ENCODE data around the gene SLC13A1.
"Not testable (repeated sequence)": the region's sequence is repeated elsewhere in the genome, so short reads cannot be mapped to it uniquely, and the experiment has no call there.

SLC13A1 gene

DNA sequence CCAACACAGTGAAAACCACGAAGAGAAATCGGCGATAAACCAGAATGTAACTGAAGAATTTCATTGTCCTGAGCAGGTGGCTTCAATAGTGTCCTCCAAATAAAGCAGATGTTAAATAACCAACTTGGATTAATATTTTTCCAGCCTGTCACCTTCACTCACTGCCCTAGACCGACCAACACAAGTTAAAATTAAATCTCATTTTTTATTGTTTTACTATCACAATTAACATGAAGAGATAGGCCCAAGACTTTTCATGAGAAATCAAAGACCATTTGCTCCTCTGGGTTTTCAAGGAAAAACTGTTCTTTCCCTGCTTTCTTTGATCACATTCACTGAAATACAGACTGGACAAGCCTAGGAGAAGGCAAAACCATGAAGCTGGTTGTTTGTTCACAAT, at the start of gene SLC13A1:
Gene SLC13A1, minus strand, starts transcription at position 87 of the 400 bp plus-strand sequence. Its CDS starts 23 bp downstream, at position 64.
- no peak for DNase-seq (ENCODE audit: low spot score)

GRCh38 chr7:123244768-123245167, 45.0 kb upstream of the SLC13A1 start:
- DNase-seq (ENCODE audit: low spot score) = no peak

DNA sequence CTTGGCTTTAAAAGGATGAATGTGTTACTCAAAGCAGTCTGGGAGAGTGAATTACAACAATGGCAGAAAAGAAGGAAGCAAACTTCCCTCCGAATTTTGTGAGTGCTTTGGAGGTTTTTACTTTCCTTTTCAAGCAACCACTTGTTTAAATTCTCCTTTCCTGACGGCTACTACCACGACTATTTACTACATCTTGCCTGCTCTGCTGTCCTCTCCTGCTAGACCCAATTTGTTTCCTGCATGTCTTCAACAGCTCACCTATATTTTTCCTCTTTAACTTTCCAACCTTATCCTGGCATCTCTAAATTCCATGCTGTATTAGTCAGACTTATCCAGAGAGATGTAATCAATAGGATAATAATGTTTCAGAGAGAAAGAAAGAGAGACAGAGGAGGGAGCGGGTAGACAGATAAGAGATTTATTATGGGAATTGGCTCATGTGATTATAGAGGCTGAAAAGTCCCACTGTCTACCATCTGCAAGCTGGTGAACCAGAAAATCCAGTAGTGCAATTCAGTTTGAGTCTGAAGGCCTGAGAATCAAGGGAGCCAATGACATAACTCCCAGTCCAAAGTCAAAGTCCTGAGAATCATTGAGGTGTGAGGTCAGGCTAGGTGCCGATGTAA, 42.8 kb upstream of the SLC13A1 start:
- DNase-seq (ENCODE audit: low spot score) = no peak

DNA sequence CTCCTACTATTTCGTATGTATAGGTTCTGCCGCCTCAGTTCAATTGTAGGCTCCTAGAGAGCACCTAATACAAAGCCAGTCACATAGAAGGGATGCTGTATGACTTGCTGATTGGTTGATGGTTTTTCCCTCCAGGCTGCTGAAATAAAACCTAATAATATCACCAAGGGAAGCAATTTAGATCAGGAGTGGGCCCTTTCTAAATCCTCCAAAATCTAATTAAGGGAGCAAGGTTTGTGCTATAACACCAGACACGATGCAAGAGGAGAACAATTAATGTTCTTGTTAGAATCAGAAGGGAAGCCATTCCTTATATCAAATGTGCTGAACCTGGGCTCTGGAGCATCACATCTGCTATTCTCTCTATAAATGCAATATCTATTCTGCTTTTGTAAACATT, 42.0 kb upstream of the SLC13A1 start:
- DNase-seq (ENCODE audit: low spot score) = no peak

DNA sequence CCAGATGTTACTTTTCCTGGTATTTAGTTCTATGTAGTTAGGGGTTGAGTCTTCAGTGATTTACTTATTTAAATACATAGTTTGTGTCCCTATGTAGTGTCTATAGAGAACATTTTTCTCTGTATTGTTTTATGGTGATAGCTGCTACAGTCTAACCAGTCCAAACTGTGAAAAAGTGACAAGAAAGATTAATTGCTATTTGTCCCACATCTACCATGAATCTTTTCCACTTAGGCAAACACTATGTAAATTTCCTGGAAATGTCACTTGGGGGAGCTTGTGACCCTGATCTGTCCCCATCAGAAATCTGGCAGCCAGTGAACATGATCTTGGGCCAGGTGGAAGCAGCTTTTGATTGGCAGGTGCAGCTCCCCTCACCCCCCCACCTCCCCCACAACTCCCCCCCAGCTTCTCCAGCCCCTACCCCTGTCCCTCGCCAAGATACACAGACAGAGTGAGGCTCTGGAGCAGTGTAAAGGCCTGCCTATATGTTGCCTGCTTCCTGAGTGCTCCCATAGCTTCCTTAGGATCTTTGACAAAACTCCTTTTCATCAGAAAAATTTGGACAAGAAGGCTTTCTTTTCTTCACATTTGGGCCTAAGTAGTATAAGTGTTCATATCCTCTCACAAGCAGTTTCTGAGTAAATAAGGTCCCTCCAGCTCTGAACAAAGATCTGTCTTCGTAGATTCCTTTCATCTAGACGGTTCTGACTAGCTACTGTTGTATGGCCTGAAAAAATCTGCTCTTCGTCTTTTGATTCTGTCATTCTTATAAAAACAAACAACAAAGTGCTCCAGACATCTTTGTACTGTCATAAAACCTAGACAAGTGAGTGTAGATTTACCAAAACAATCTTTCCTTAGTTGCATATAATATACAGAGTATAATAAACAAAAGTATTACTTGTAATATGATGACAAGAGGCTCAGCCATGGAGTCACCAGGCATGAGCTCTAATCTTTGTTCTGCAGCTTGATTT, 31.5 kb upstream of the SLC13A1 start:
- DNase-seq (ENCODE audit: low spot score) = no peak

GRCh38 chr7:123230603-123231002, 30.8 kb upstream of the SLC13A1 start:
- DNase-seq (ENCODE audit: low spot score) = no peak

- DNase-seq (ENCODE audit: low spot score) = no peak
Measured at GRCh38 chr7:123230147-123230546, 30.4 kb upstream of the SLC13A1 start.

GRCh38 chr7:123229426-123229825, 29.7 kb upstream of the SLC13A1 start:
- no peak for DNase-seq (ENCODE audit: low spot score)

DNA sequence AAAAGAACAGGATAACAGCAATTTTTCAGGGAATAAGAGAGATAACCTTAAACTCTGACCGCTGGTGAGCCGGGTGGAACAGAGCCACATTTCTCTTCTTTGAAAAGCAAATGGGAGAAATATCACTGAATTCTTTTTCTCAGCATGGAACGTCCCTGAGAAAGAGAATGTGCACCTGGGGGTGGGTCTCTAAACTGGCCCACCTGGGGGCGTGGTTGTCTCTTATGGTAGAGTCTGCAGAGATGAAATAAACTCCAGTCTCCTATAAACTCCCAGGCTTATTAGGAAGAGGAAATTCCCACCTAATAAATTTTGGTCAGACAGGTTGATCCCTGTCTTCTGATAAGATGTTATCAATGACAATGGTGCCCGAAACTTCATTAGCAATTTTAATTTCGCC, 27.9 kb upstream of the SLC13A1 start:
- DNase-seq (ENCODE audit: low spot score) = not testable (repeated sequence)

- DNase-seq (ENCODE audit: low spot score) = no peak
Measured at GRCh38 chr7:123220396-123220795, 20.6 kb upstream of the SLC13A1 start.

- no peak for DNase-seq (ENCODE audit: low spot score)
Measured at GRCh38 chr7:123218866-123219265, 19.1 kb upstream of the SLC13A1 start.

- DNase-seq (ENCODE audit: low spot score) = no peak
Measured at GRCh38 chr7:123216825-123217224, 17.1 kb upstream of the SLC13A1 start.

GRCh38 chr7:123215350-123215749, 15.6 kb upstream of the SLC13A1 start:
- no peak for DNase-seq (ENCODE audit: low spot score)

GRCh38 chr7:123211545-123211944, 11.8 kb upstream of the SLC13A1 start:
- DNase-seq (ENCODE audit: low spot score) = no peak

DNA sequence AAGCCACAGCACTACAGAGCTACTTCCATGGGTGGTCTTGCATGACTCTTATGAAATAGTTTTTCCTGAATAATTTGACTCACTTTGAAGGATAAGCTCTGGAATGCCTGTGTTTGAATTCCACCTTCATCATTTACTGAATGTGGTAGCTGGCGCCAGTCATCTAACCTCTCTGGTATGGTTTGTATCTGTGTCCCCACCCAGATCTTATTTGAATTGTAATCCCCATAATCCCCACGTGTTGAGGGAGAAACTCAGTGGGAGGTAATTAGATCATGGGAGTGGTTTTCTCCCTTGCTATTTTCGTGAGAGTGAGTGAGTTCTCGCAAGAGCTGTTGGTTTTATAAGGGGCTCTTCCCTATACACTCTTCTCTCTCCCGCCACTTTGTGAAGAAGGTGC, 11.2 kb upstream of the SLC13A1 start:
- DNase-seq (ENCODE audit: low spot score) = no peak

- no peak for DNase-seq (ENCODE audit: low spot score)
Measured at GRCh38 chr7:123209786-123210185, 10.0 kb upstream of the SLC13A1 start.

GRCh38 chr7:123208793-123209192, 9.0 kb upstream of the SLC13A1 start:
- DNase-seq (ENCODE audit: low spot score) = peak; percentile 14

GRCh38 chr7:123204206-123204835, 4.6 kb upstream of the SLC13A1 start:
- no peak for DNase-seq (ENCODE audit: low spot score)

- DNase-seq (ENCODE audit: low spot score) = no peak
Measured at GRCh38 chr7:123201901-123202300, 2.1 kb upstream of the SLC13A1 start.

GRCh38 chr7:123198668-123199652, 809 bp downstream of the SLC13A1 start:
- DNase-seq (ENCODE audit: low spot score) = peak; percentile 14

GRCh38 chr7:123198111-123198510, 1.7 kb downstream of the SLC13A1 start:
- no peak for DNase-seq (ENCODE audit: low spot score)

DNA sequence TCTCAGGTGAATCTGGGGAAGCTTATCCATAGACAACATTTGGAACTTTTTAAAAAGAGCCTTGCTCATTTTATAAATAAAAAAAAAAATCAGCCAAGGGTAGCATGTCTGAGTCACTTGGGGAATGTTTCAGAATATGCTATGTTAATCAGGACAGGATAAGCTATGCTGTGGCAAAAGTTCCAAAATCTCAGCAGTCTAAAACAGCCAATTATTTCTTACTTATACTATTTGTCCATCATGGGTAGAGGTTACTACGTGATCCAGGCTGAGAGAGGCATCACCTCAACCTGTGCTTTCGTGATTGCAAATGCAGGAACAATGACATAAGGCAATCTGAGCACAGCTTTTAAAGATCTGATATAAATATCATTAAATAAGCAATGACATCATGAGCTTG, 6.5 kb downstream of the SLC13A1 start:
- DNase-seq (ENCODE audit: low spot score) = no peak

All from iPS-NIHi11 (cell line).